Testis (tissue), 3 donors: ENCODE measurements around the gene KLHL2. TPM values are rescaled to one million over a fixed set of nuclear protein-coding genes. Genes with fewer than 3 reads are reported as not detected.

Experiments
- DNase-seq: peaks from one replicate; pipeline ENCODE4 v3.0.0-alpha.2; 2019
- H3K27ac ChIP-seq, 2 donors: fragments of 200-600 bp; sonication (generic); one replicate each; pipeline ENCODE4 v1.5.1; 2019
- H3K27me3 ChIP-seq: fragments of 200-600 bp; sonication (generic); one replicate; pipeline ENCODE4 v1.5.1; 2019
- H3K36me3 ChIP-seq: fragments of 200-600 bp; sonication (generic); one replicate; pipeline ENCODE4 v1.5.1; 2017; ENCODE audit warnings: low read depth; ENCODE audit errors: missing control alignments
- H3K4me1 ChIP-seq: fragments of 200-600 bp; sonication (generic); one replicate; pipeline ENCODE4 v1.5.1; 2019
- H3K4me3 ChIP-seq, 2 donors: fragments of 200-600 bp; sonication (generic); one replicate each; pipeline ENCODE4 v1.5.1; 2017 to 2019
- H3K9me3 ChIP-seq: fragments of 200-600 bp; sonication (generic); one replicate; pipeline ENCODE4 v1.5.1; 2017
- CTCF ChIP-seq, 3 experiments: fragments of 450-650 bp in 2 of 3; fragments of 200-600 bp in 1 of 3; sonication (generic) in 1 of 3; IDR thresholded peaks; one replicate each; pipeline ENCODE4 v1.5.1; 2016 to 2019; ENCODE audit warnings: antibody characterized with exemption in 3 of 3, mild to moderate bottlenecking in 2 of 3, moderate library complexity in 1 of 3
- POLR2A ChIP-seq: fragments of 450-650 bp; IDR thresholded peaks from one replicate; pipeline ENCODE4 v1.6.1; 2017; ENCODE audit warnings: antibody characterized with exemption, mild to moderate bottlenecking, moderate library complexity
- WGBS, 2 donors: methylation state at CpG; one replicate each; pipeline ENCODE4 v1.1.5; 2018; 5-methylcytosine and 5-hydroxymethylcytosine counted together
- intact Hi-C: fragments of 100-400 bp; cut with DNase I; formaldehyde crosslinking; loops from one replicate; pipeline ENCODE4 v1.15.1; 2023; ENCODE audit warnings: low total_unique reads
- polyA plus RNA-seq: library from polyadenylated mRNA; stranded (reverse); fragments of 350-450 nt; fragmentation: Illumina TruSeq; extraction: RNeasy Lipid Tissue Mini Kit (QIAGEN cat#74804); gene quantifications from one replicate; pipeline ENCODE4 v1.2.3, GENCODE V29; 2014; ENCODE audit warnings: low read depth, low replicate concordance; ENCODE audit not compliant: insufficient read depth
- total RNA-seq, 2 donors: library from RNA; depleted of rRNA; stranded (reverse); fragments of >200 nt; gene quantifications; one replicate each; pipeline ENCODE4 v1.2.3, GENCODE V29; 2016

The KLHL2 gene
- total and polyA plus RNA-seq, 3 donors from 2014 or later, result 14.7 to 26.7 (median 20.9) TPM

- 92 to 96% methylated on average over 6 of the region's 6 CpGs for WGBS, 2 donors
- TF ChIP-seq POLR2A (no peak), CTCF (IDR thresholded peaks at IDR 0.05) (no peak)
- intact Hi-C loops, result no loop called here
- no peak overlapping the region for H3K4me3 ChIP-seq
- H3K27ac ChIP-seq, result no peak overlapping the region
- H3K4me1 ChIP-seq, result no peaks in the 10 kb centered on the region
- H3K9me3 ChIP-seq, result no peaks in the 10 kb centered on the region
- no peak for DNase-seq
- H3K27me3 ChIP-seq, result no peaks in the 10 kb centered on the region
- H3K36me3 ChIP-seq, result no peaks in the 10 kb centered on the region
These were observed 85.7 kb downstream of the KLHL2 start for GRCh38 chr4:165293061-165293460.

- H3K4me1 ChIP-seq, result no peaks in the 10 kb centered on the region
- no peak for TF ChIP-seq POLR2A
- no peak for DNase-seq
- H3K27ac ChIP-seq, result no peak overlapping the region
- no peaks in the 10 kb centered on the region for H3K36me3 ChIP-seq
- intact Hi-C loops, result no loop called here
- no peaks in the 10 kb centered on the region for H3K9me3 ChIP-seq
- no peak overlapping the region for H3K4me3 ChIP-seq
- no peaks in the 10 kb centered on the region for H3K27me3 ChIP-seq
- 52 to 62% methylated on average over 2 of the region's 2 CpGs for WGBS, 2 donors
These were observed 86.7 kb downstream of the KLHL2 start for GRCh38 chr4:165293927-165294649.

GRCh38 chr4:165294907-165295306 is 87.5 kb downstream of the KLHL2 start:
- Histone ChIP-seq H3K27me3 (no peaks in the 10 kb centered on the region), H3K4me3 (no peak overlapping the region), H3K9me3 (no peaks in the 10 kb centered on the region), H3K4me1 (no peaks in the 10 kb centered on the region), H3K36me3 (no peaks in the 10 kb centered on the region), H3K27ac (no peak overlapping the region)
- no peak for DNase-seq
- no peak for TF ChIP-seq POLR2A
- TF ChIP-seq CTCF (IDR thresholded peaks at IDR 0.05), result no peak
- intact Hi-C loops, result no loop called here
- 56 to 60% methylated on average over 5 of the region's 5 CpGs for WGBS, 2 donors

GRCh38 chr4:165297626-165298025 is 90.3 kb downstream of the KLHL2 start:
- no peak for DNase-seq
- intact Hi-C loops, result loop anchor here (2.0 kb wide), 1 partner anchor 63 kb away; no protein-coding TSS in a partner anchor
- Histone ChIP-seq H3K27ac (no peak overlapping the region), H3K36me3 (no peaks in the 10 kb centered on the region), H3K9me3 (no peaks in the 10 kb centered on the region), H3K27me3 (no peaks in the 10 kb centered on the region), H3K4me3 (no peak overlapping the region), H3K4me1 (no peaks in the 10 kb centered on the region)
- TF ChIP-seq POLR2A (no peak), CTCF (IDR thresholded peaks at IDR 0.05) (no peak)
- WGBS, 2 donors, result 96 to 99% methylated on average over 8 of the region's 8 CpGs

- Histone ChIP-seq H3K27me3 (no peaks in the 10 kb centered on the region), H3K27ac (no peak overlapping the region), H3K4me1 (no peaks in the 10 kb centered on the region), H3K4me3 (no peak overlapping the region), H3K9me3 (no peaks in the 10 kb centered on the region), H3K36me3 (no peaks in the 10 kb centered on the region)
- no peak for TF ChIP-seq POLR2A
- peak in 1 of 3 experiments; percentile 3 for TF ChIP-seq CTCF (IDR thresholded peaks at IDR 0.05)
- 91 to 92% methylated on average over 5 of the region's 5 CpGs for WGBS, 2 donors
- intact Hi-C loops, result no loop called here
- DNase-seq, result no peak
These were observed 92.2 kb downstream of the KLHL2 start for GRCh38 chr4:165299399-165300060.
